Kidney epithelial cell (primary cell): Measurements from ENCODE around the gene MAPK9. TPM values are rescaled to one million over a fixed set of nuclear protein-coding genes. Genes with fewer than 3 reads are reported as not detected.

ENCODE experiments used
- DNase-seq: peaks from one replicate; pipeline ENCODE4 v3.0.0-alpha.2; 2010; ENCODE audit warnings: low read depth
- H3K27me3 ChIP-seq: 2 replicates; pipeline ENCODE4 v1.6.0; 2011; ENCODE audit warnings: low read length; ENCODE audit not compliant: control insufficient read depth, insufficient read depth
- H3K36me3 ChIP-seq: 2 replicates; pipeline ENCODE4 v1.5.1; 2011; ENCODE audit warnings: low read length; ENCODE audit not compliant: control insufficient read depth, insufficient read depth
- H3K4me3 ChIP-seq: 2 replicates; pipeline ENCODE4 v1.5.1; 2011; ENCODE audit warnings: low read depth, mild to moderate bottlenecking, control low read depth, low read length
- total RNA-seq: library from RNA; depleted of rRNA; stranded (reverse); fragments of >200 nt; gene quantifications from 2 replicates; pipeline ENCODE4 v1.2.3, GENCODE V29; 2015
- TF ChIP-seq, protein P1 (sequence below): IDR thresholded peaks from 2 replicates; pipeline ENCODE4 v1.5.1; 2011; ENCODE audit warnings: mild to moderate bottlenecking, moderate library complexity, low read length, control low read depth, inconsistent platforms; ENCODE audit not compliant: insufficient read depth, poor library complexity, severe bottlenecking

MAPK9 gene
- total RNA-seq, 1 donor from 2014 or later: 22.5 TPM

DNA sequence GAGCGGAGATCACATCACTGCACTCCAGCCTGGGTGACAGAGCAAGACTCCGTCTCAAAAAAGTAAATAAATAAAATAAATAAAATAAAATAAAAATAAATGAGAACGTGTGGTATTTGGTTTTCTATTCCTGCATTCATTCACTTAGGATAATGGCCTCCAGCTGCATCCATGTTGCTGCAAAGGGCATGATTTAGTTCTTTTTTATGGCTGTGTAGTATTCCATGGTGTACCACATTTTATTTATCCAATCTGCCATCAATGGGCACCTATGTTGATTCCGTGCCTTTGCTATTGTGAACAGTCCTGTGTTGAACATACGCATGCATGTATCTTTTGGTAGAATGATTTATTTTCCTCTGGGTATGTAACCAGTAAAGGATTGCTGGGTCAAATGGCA is 74.1 kb downstream of the MAPK9 start:
- Histone ChIP-seq H3K36me3 (no peaks in the 10 kb centered on the region), H3K4me3 (no peak overlapping the region), H3K27me3 (no peaks in the 10 kb centered on the region)
- no peak for DNase-seq
- TF ChIP-seq, protein P1, sequence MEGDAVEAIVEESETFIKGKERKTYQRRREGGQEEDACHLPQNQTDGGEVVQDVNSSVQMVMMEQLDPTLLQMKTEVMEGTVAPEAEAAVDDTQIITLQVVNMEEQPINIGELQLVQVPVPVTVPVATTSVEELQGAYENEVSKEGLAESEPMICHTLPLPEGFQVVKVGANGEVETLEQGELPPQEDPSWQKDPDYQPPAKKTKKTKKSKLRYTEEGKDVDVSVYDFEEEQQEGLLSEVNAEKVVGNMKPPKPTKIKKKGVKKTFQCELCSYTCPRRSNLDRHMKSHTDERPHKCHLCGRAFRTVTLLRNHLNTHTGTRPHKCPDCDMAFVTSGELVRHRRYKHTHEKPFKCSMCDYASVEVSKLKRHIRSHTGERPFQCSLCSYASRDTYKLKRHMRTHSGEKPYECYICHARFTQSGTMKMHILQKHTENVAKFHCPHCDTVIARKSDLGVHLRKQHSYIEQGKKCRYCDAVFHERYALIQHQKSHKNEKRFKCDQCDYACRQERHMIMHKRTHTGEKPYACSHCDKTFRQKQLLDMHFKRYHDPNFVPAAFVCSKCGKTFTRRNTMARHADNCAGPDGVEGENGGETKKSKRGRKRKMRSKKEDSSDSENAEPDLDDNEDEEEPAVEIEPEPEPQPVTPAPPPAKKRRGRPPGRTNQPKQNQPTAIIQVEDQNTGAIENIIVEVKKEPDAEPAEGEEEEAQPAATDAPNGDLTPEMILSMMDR: no peak

DNA sequence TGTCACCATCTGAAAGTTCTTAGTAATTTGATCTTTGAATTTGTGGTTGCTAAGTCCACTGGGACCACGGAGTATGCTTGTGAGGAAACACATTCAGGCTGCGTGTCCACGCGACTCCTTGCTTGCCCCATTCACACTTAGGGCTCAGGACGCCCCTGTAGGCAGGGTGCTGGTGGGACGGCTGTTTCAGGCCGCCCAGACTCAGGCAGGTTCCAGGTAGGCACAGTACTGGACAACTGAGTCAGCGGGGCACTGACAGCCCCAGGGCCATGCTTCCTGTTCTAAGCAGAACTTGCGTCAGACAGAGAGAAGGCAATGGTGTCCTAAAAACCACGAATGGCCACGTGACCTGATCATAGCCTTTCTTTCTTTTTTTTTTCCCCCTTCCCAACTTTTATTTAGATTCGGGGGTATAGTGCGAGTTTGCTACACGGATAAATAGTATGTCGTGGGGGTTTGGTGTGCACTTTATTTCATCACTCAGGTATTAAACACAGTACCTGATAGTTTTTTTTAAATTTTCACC is 75.2 kb downstream of the MAPK9 start:
- Histone ChIP-seq H3K36me3 (no peaks in the 10 kb centered on the region), H3K27me3 (no peaks in the 10 kb centered on the region), H3K4me3 (no peak overlapping the region)
- TF ChIP-seq, protein P1: no peak
- no peak for DNase-seq

DNA sequence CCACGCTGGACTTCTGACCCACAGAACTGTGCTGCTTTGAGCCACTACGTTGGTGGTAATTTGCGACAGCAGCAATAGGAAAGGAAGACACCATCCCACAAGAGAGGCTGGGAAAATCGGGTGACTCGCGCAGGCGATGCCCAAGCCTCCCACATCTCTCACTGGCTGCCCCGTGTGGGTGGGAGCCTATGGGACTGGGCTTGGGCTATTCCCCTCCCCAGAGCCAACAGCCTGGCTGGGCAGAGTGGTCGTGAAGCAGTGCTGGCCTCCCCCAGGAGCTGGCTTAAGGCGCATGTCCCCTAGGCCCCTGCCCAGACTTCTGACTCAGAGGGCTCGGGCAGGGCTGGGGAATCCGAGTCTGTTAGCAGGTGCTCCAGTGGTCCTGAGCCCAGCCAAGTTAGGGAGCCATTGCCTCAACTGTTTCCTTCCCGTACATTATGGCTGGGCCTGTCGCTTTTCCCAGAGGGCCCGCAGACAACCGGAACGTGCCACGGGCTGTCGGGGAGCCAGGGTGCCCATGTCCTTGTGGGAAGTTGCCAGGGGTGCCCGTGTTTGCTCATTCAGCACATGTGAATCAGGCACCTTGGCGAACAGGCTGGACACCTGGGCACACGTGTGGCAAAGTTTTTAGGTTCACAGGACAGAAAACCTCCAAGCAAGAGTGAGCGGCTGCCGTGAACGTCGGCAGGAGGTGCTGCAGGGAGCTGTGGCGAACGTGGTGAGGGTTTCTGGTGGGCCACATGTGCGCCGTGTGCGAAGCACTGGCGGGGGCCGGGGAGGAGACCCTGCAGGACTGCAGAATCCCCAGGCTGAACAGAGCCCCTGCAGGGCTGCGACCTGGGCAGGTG is 75.9 kb downstream of the MAPK9 start:
- Histone ChIP-seq H3K36me3 (no peaks in the 10 kb centered on the region), H3K4me3 (no peak overlapping the region), H3K27me3 (peaks cover 2% of the 10 kb centered on the region)
- no peak for DNase-seq
- TF ChIP-seq, protein P1: no peak

DNA sequence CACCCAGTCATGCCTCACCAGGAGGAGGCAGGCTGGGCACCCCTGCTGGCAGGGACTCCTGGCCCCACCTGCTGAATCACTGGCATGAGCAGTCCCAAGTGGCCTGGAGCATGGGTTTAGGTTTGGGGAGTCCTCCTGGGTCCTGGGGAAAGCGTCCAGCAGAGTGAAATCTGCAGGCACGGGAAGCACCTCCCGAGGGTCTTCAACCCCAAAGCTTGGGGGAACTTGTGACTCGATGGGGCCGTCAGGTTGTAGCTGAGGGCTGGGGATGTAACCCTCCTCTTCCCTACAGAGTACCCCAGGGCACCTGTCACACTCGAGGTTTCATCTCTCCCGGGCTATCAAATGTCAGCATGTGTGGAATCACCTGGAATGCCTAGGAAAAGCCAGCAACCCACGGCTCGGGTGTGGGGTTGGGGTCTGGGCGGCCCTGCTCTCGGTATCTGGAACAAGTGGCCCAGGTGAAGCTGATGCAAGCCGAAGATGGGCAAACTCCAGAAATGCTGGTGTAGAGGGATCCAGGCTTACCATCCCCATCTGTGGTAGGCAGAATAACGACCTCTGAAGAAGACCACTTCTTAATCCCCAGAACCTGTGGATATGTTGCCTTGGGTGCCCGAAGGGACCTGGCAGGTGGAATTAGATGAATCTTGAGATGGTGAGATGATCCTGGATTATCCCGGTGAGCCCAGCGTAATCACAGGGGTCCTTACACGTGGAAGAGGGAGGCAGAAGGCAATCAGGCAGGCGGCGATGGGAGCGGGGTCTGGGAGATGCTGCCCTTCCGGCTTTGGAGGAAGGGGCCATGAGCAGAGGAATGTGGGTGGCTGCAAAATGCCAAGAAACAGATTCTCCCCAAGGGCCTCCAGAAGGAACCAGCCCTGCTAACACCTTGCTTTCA is 76.8 kb downstream of the MAPK9 start:
- peaks cover 2% of the 10 kb centered on the region for H3K27me3 ChIP-seq
- TF ChIP-seq, protein P1: no peak
- H3K4me3 ChIP-seq: no peak overlapping the region
- no peak for DNase-seq
- H3K36me3 ChIP-seq: no peaks in the 10 kb centered on the region

DNA sequence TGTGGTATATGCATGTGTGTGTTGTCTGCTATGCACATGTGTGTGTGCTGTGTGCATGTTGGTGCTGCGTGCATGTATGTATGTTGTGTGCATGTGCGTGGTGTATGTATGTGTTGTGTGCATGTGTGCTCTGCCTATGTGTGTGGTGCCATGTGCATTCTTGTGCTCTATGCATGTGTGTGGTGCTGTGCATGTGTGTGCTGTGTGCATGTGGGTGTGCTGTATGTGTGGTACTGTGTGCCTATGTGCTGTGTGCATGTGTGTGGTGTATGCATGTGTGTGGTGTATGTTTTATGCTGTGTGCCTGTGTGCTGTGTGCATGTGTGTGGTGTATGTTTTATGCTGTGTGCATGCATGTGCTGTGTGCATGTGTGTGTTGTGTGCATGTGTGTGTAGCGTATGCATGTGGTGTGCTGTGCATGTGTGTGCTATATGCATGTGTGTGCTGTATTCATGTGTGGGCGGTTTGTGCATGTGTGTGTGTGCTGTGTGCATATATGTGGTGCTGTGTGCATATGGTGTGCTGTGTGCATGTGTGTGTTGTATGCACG is 78.2 kb downstream of the MAPK9 start:
- TF ChIP-seq, protein P1: no peak
- H3K4me3 ChIP-seq: no peak overlapping the region

More for the DNA sequence above, 78.2 kb downstream of the MAPK9 start:
- Histone ChIP-seq H3K36me3 (no peaks in the 10 kb centered on the region), H3K27me3 (peaks cover 2% of the 10 kb centered on the region)
- DNase-seq: no peak
